HEK293 (cell line): Measurements from ENCODE around the gene SPATA2L.

Experiments
- KLF1 ChIP-seq: fragments of 450-650 bp; formaldehyde crosslinking; IDR thresholded peaks from 2 replicates; pipeline ENCODE4 v1.5.1; 2016; ENCODE audit warnings: missing biosample characterization, missing genetic modification characterization
- KLF8 ChIP-seq: fragments of 450-650 bp; formaldehyde crosslinking; IDR thresholded peaks from 2 replicates; pipeline ENCODE4 v1.5.1; 2016; ENCODE audit warnings: missing biosample characterization, missing genetic modification characterization
- KLF9 ChIP-seq: fragments of 450-650 bp; formaldehyde crosslinking; IDR thresholded peaks from 2 replicates; pipeline ENCODE4 v1.5.1; 2016; ENCODE audit warnings: missing biosample characterization, missing genetic modification characterization, low read depth
- MZF1 ChIP-seq: fragments of 450-650 bp; formaldehyde crosslinking; IDR thresholded peaks from 2 replicates; pipeline ENCODE4 v1.5.1; 2017; ENCODE audit warnings: missing biosample characterization, missing genetic modification characterization, borderline replicate concordance
- SP2 ChIP-seq: fragments of 450-650 bp; formaldehyde crosslinking; IDR thresholded peaks from 2 replicates; pipeline ENCODE4 v1.5.1; 2016; ENCODE audit warnings: missing biosample characterization, missing genetic modification characterization
- SP3 ChIP-seq: fragments of 450-650 bp; formaldehyde crosslinking; IDR thresholded peaks from 2 replicates; pipeline ENCODE4 v1.5.1; 2016; ENCODE audit warnings: missing biosample characterization, missing genetic modification characterization
- SP7 ChIP-seq: fragments of 450-650 bp; formaldehyde crosslinking; IDR thresholded peaks from 2 replicates; pipeline ENCODE4 v1.5.1; 2016; ENCODE audit warnings: missing biosample characterization, missing genetic modification characterization
- YY2 ChIP-seq: fragments of 450-650 bp; formaldehyde crosslinking; IDR thresholded peaks from 2 replicates; pipeline ENCODE4 v1.5.1; 2016; ENCODE audit warnings: missing biosample characterization, missing genetic modification characterization
- ZBTB11 ChIP-seq: fragments of 450-650 bp; formaldehyde crosslinking; conservative IDR thresholded peaks from 2 replicates; pipeline ENCODE4 v1.5.1; 2016; ENCODE audit warnings: low read depth, missing biosample characterization, missing genetic modification characterization
- ZBTB44 ChIP-seq: fragments of 450-650 bp; IDR thresholded peaks from 2 replicates; pipeline ENCODE4 v1.5.1; 2018; ENCODE audit warnings: missing biosample characterization, mild to moderate bottlenecking, missing genetic modification characterization
- ZEB2 ChIP-seq: fragments of 450-650 bp; formaldehyde crosslinking; IDR thresholded peaks from 2 replicates; pipeline ENCODE4 v1.5.1; 2016; ENCODE audit warnings: missing biosample characterization, missing genetic modification characterization
- ZFHX2 ChIP-seq: fragments of 450-650 bp; formaldehyde crosslinking; conservative IDR thresholded peaks from 2 replicates; pipeline ENCODE4 v1.5.1; 2016; ENCODE audit warnings: missing biosample characterization, missing genetic modification characterization
- ZNF18 ChIP-seq: fragments of 450-650 bp; formaldehyde crosslinking; IDR thresholded peaks from 2 replicates; pipeline ENCODE4 v1.5.1; 2016; ENCODE audit warnings: missing biosample characterization, missing genetic modification characterization
- ZNF202 ChIP-seq: fragments of 450-650 bp; formaldehyde crosslinking; IDR thresholded peaks from 2 replicates; pipeline ENCODE4 v1.5.1; 2016; ENCODE audit warnings: missing biosample characterization, missing genetic modification characterization, borderline replicate concordance
- ZNF391 ChIP-seq: fragments of 450-650 bp; formaldehyde crosslinking; IDR thresholded peaks from 2 replicates; pipeline ENCODE4 v1.5.1; 2016; ENCODE audit warnings: low read depth, missing biosample characterization, missing genetic modification characterization, borderline replicate concordance
- ZNF433 ChIP-seq: fragments of 450-650 bp; formaldehyde crosslinking; IDR thresholded peaks from 2 replicates; pipeline ENCODE4 v1.5.1; 2016; ENCODE audit warnings: missing biosample characterization, missing genetic modification characterization, low read depth
- ZNF561 ChIP-seq: fragments of 450-650 bp; IDR thresholded peaks from 2 replicates; pipeline ENCODE4 v1.5.1; 2018; ENCODE audit warnings: missing biosample characterization, missing genetic modification characterization, borderline replicate concordance
- ZNF692 ChIP-seq: fragments of 450-650 bp; formaldehyde crosslinking; IDR thresholded peaks from 2 replicates; pipeline ENCODE4 v1.5.1; 2016; ENCODE audit warnings: missing biosample characterization, missing genetic modification characterization
- ZNF701 ChIP-seq: fragments of 450-650 bp; formaldehyde crosslinking; IDR thresholded peaks from 2 replicates; pipeline ENCODE4 v1.5.1; 2016; ENCODE audit warnings: missing biosample characterization, missing genetic modification characterization
- ZSCAN30 ChIP-seq: fragments of 450-650 bp; IDR thresholded peaks from 2 replicates; pipeline ENCODE4 v1.5.1; 2018; ENCODE audit warnings: missing biosample characterization, mild to moderate bottlenecking, missing genetic modification characterization, moderate library complexity
- ZXDB ChIP-seq: fragments of 450-650 bp; formaldehyde crosslinking; IDR thresholded peaks from 2 replicates; pipeline ENCODE4 v1.5.1; 2016; ENCODE audit warnings: missing biosample characterization, missing genetic modification characterization
- TF ChIP-seq, protein P1 (sequence below): fragments of 450-650 bp; formaldehyde crosslinking; conservative IDR thresholded peaks from 2 replicates; pipeline ENCODE4 v1.5.1; 2016; ENCODE audit warnings: low read depth, missing biosample characterization, missing genetic modification characterization
- TF ChIP-seq, protein P2 (sequence below): fragments of 450-650 bp; formaldehyde crosslinking; IDR thresholded peaks from 2 replicates; pipeline ENCODE4 v1.5.1; 2016; ENCODE audit warnings: missing biosample characterization, missing genetic modification characterization

The SPATA2L gene

DNA sequence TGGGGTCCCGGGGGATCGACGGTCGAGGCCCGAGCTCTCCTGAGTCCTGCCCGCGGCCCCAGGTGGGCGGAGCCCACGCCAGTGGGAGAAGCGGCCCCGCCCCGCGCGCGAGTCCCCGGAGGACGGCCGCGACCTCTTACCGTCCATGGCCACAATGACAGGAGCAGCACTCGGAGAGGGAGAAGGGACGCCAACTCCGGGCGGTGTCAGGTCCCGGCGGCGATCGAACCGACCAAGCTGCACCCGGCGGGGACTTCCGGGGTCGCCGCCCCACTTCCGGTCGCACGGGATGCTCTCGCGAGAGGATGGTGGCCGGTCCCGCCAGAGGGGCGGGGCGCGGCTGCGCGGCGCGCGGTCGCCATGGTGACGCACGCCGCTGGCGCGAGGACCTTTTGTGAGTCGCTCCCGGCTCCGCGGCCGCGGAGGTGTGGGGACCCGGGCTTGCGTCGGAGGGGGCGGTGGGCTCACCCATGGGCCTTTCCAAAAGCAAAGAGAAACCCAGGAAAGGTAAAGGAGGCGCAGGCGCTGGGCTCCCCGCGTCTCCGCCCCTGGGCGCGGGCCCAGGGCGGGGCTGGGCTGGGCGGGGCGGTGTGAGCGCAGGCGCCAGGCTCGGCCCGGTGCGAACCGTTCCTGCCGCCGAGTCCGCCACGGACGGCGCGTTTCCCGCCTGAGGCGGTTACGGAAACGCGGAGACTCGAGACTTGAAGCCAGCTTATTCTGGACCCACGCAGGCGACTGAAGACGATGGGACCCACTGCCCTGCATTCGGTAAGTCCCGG, 43.9 kb downstream of the SPATA2L start, which contains the start of the genes CHMP1A and SPATA33 (continued):
- TF ChIP-seq, protein P1, sequence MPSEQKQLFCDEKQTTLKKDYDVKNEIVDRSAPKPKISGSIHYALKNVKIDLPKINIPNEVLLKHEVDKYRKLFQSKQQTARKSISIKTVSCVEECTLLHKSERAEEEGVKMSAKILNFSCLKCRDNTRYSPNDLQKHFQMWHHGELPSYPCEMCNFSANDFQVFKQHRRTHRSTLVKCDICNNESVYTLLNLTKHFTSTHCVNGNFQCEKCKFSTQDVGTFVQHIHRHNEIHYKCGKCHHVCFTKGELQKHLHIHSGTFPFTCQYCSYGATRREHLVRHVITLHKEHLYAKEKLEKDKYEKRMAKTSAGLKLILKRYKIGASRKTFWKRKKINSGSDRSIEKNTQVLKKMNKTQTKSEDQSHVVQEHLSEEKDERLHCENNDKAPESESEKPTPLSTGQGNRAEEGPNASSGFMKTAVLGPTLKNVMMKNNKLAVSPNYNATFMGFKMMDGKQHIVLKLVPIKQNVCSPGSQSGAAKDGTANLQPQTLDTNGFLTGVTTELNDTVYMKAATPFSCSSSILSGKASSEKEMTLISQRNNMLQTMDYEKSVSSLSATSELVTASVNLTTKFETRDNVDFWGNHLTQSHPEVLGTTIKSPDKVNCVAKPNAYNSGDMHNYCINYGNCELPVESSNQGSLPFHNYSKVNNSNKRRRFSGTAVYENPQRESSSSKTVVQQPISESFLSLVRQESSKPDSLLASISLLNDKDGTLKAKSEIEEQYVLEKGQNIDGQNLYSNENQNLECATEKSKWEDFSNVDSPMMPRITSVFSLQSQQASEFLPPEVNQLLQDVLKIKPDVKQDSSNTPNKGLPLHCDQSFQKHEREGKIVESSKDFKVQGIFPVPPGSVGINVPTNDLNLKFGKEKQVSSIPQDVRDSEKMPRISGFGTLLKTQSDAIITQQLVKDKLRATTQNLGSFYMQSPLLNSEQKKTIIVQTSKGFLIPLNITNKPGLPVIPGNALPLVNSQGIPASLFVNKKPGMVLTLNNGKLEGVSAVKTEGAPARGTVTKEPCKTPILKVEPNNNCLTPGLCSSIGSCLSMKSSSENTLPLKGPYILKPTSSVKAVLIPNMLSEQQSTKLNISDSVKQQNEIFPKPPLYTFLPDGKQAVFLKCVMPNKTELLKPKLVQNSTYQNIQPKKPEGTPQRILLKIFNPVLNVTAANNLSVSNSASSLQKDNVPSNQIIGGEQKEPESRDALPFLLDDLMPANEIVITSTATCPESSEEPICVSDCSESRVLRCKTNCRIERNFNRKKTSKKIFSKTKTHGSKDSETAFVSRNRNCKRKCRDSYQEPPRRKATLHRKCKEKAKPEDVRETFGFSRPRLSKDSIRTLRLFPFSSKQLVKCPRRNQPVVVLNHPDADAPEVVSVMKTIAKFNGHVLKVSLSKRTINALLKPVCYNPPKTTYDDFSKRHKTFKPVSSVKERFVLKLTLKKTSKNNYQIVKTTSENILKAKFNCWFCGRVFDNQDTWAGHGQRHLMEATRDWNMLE (tag by site-specific recombination): peak; percentile 95
- TF ChIP-seq ZBTB11 (tag by site-specific recombination): peak; percentile 97
- TF ChIP-seq KLF1 (tag by site-specific recombination): peak; percentile 82
- TF ChIP-seq ZNF701 (tag by site-specific recombination): no peak
- TF ChIP-seq ZXDB (tag by site-specific recombination): peak; percentile 82
- TF ChIP-seq YY2 (tag by site-specific recombination): peak; percentile 45; the same call in 1 of the 2 replicates
- TF ChIP-seq KLF9: peak; percentile 95
- no peak for TF ChIP-seq ZBTB44 (tag by site-specific recombination)
- TF ChIP-seq ZFHX2: peak; percentile 44; the same call in 1 of the 2 replicates
- TF ChIP-seq ZNF692: no peak
- TF ChIP-seq, protein P2, sequence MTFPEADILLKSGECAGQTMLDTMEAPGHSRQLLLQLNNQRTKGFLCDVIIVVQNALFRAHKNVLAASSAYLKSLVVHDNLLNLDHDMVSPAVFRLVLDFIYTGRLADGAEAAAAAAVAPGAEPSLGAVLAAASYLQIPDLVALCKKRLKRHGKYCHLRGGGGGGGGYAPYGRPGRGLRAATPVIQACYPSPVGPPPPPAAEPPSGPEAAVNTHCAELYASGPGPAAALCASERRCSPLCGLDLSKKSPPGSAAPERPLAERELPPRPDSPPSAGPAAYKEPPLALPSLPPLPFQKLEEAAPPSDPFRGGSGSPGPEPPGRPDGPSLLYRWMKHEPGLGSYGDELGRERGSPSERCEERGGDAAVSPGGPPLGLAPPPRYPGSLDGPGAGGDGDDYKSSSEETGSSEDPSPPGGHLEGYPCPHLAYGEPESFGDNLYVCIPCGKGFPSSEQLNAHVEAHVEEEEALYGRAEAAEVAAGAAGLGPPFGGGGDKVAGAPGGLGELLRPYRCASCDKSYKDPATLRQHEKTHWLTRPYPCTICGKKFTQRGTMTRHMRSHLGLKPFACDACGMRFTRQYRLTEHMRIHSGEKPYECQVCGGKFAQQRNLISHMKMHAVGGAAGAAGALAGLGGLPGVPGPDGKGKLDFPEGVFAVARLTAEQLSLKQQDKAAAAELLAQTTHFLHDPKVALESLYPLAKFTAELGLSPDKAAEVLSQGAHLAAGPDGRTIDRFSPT (tag by site-specific recombination): no peak
- peak; percentile 68; the same call in 1 of the 2 replicates for TF ChIP-seq SP7 (tag by site-specific recombination)
- TF ChIP-seq ZNF391: no peak
- peak; percentile 83 for TF ChIP-seq SP2 (tag by site-specific recombination)
- TF ChIP-seq ZEB2: peak; percentile 60
- peak; percentile 64; the same call in 1 of the 2 replicates for TF ChIP-seq ZNF561 (tag by site-specific recombination)
- TF ChIP-seq ZSCAN30: peak; percentile 23
- peak; percentile 78 for TF ChIP-seq SP3 (tag by site-specific recombination)
- no peak for TF ChIP-seq ZNF433 (tag by site-specific recombination)
- TF ChIP-seq ZNF202 (tag by site-specific recombination): no peak
- TF ChIP-seq MZF1 (tag by site-specific recombination): 0 out of 2 replicates have a peak, but pooled peaks have one; percentile 25
- TF ChIP-seq KLF8 (tag by site-specific recombination): peak; percentile 81; the same call in 1 of the 2 replicates
- TF ChIP-seq ZNF18 (tag by site-specific recombination): peak; percentile 59
